ENCODE measurements around the gene FRS2. TPM values are rescaled to one million over a fixed set of nuclear protein-coding genes. Genes with fewer than 3 reads are reported as not detected.

Gene FRS2
- total and polyA plus RNA-seq, 5 donors from 2014 or later = 6.9 to 31.8 (median 10.9) TPM

DNA sequence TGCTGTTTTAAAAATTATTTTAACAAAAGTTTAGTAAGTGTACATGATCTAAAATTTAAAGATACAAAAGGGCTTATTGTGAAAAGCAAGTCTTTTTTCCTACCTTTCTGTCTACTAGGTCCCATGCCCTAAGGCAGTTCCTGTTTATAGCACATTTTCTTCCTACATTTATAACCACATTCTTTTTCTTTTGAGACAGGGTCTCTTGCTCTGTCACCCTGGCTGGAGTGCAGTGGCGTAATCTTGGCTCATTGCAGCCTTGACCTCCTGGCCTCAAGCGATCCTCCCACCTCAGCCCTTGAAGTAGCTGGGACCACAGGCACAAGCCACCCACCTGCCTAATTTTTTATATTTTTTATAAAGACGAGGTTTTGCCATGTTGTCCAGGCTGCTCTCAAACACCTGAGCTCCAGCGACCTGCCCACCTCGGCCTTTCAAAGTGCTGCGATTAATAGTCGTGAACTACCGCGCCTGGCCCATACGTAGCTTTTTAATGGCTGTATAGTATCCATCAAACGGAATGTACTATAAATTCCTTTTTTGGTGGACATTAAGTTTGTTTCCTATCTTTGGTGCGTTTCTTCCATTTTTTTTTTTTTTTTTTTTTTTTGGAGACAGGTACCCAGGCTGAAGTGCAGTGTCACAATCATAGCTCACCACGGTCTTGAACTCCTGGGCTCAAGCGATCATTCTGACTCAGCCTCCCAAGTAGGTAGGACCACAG, 20.9 kb downstream of the FRS2 start:
- no peak for DNase-seq
- Histone ChIP-seq H3K9me3 (ENCODE audit: control insufficient read depth in 2 of 2, low read length in 2 of 2) (peaks cover 0 to 6% of the 10 kb centered on the region in 2 experiments), H3K4me3 (ENCODE audit: low read depth, low read length) (no peak overlapping the region), H3K27me3 (ENCODE audit: control insufficient read depth, insufficient read depth, low read length) (no peaks in the 10 kb centered on the region), H3K4me1 (ENCODE audit: control insufficient read depth, insufficient read depth, low read length, poor library complexity, severe bottlenecking) (no peaks in the 10 kb centered on the region), H3K27ac (ENCODE audit: insufficient read depth, low read length, poor library complexity, severe bottlenecking) (no peak overlapping the region), H3K36me3 (ENCODE audit: control insufficient read depth, insufficient read depth, low read length) (peaks cover 9% of the 10 kb centered on the region)
- H3K9me3 Mint-ChIP-seq = peaks cover 0 to 5% (median 3%) of the 10 kb centered on the region in 7 donors
- no peak overlapping the region for H3K27ac Mint-ChIP-seq
- peaks cover 25% of the 10 kb centered on the region for H3K36me3 Mint-ChIP-seq
- H3K4me3 Mint-ChIP-seq = peak overlapping the region in 1 of 4 donors; percentile 43
- no peak for ATAC-seq (ENCODE audit: low read depth in 2 of 2)
- H3K27me3 Mint-ChIP-seq = no peaks in the 10 kb centered on the region
- H3K4me1 Mint-ChIP-seq = peaks cover 17 to 45% (median 39%) of the 10 kb centered on the region in 4 donors

DNA sequence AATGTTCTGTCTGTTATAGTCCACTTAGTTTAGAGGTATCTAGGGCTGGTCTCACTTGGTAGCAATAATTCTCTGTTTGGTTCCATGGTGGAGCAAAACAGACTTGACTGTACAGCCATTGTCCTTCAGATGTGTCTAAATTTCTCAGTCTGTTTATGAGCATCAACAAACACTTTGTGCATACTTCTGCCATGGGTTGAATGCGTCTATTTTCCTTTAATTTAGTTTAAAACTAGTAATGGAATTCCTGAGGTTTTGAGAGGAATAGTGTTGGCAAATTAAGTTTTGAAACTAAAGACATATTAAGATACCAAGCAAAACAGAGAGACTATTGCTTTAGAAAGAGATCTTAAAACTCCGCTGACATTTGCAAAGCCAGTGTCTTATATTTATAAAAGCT, 22.6 kb downstream of the FRS2 start:
- peaks cover 4% of the 10 kb centered on the region for H3K4me1 ChIP-seq (ENCODE audit: control insufficient read depth, insufficient read depth, low read length, poor library complexity, severe bottlenecking)
- no peak overlapping the region for H3K27ac ChIP-seq (ENCODE audit: insufficient read depth, low read length, poor library complexity, severe bottlenecking)
- H3K4me3 ChIP-seq (ENCODE audit: low read depth, low read length) = no peak overlapping the region
- Mint-ChIP-seq H3K27ac (no peak overlapping the region), H3K9me3 (peaks cover 0 to 2% (median 0%) of the 10 kb centered on the region in 7 donors), H3K4me3 (no peak overlapping the region), H3K36me3 (peaks cover 9% of the 10 kb centered on the region), H3K27me3 (no peaks in the 10 kb centered on the region), H3K4me1 (peaks cover 25 to 49% (median 43%) of the 10 kb centered on the region in 4 donors)
- no peaks in the 10 kb centered on the region for H3K9me3 ChIP-seq (ENCODE audit: control insufficient read depth in 2 of 2, low read length in 2 of 2)
- no peak for DNase-seq
- H3K36me3 ChIP-seq (ENCODE audit: control insufficient read depth, insufficient read depth, low read length) = peaks cover 2% of the 10 kb centered on the region
- no peaks in the 10 kb centered on the region for H3K27me3 ChIP-seq (ENCODE audit: control insufficient read depth, insufficient read depth, low read length)
- no peak for ATAC-seq (ENCODE audit: low read depth in 2 of 2)

DNA sequence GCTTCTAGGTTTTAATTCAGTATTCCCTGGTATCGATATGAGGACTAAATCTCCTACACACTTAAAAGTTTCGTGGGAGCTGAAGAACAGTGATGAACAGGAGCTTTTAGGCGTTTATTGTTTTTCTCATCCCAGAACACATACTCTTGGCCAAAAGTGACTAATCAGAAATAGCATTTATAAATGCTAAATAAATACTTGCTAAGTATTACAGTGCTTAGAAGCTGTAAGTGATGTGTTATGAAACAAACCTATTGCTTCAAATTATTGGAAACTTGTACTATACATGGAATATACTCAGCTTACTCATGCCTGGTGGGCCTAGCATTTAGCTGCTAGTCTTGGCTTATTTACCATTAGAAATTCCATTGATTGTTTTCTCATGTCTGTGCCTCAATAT, 24.9 kb downstream of the FRS2 start:
- Histone ChIP-seq H3K27me3 (ENCODE audit: control insufficient read depth, insufficient read depth, low read length) (no peaks in the 10 kb centered on the region), H3K27ac (ENCODE audit: insufficient read depth, low read length, poor library complexity, severe bottlenecking) (no peak overlapping the region), H3K9me3 (ENCODE audit: control insufficient read depth in 2 of 2, low read length in 2 of 2) (no peaks in the 10 kb centered on the region), H3K36me3 (ENCODE audit: control insufficient read depth, insufficient read depth, low read length) (no peaks in the 10 kb centered on the region), H3K4me1 (ENCODE audit: control insufficient read depth, insufficient read depth, low read length, poor library complexity, severe bottlenecking) (peaks cover 4% of the 10 kb centered on the region), H3K4me3 (ENCODE audit: low read depth, low read length) (no peak overlapping the region)
- no peak for DNase-seq
- H3K4me1 Mint-ChIP-seq = peaks cover 29 to 54% (median 47%) of the 10 kb centered on the region in 4 donors
- no peak overlapping the region for H3K27ac Mint-ChIP-seq
- H3K4me3 Mint-ChIP-seq = no peak overlapping the region
- ATAC-seq (ENCODE audit: low read depth in 2 of 2) = no peak
- H3K9me3 Mint-ChIP-seq = peaks cover 0 to 2% (median 0%) of the 10 kb centered on the region in 7 donors
- H3K36me3 Mint-ChIP-seq = peaks cover 8% of the 10 kb centered on the region
- no peaks in the 10 kb centered on the region for H3K27me3 Mint-ChIP-seq

DNA sequence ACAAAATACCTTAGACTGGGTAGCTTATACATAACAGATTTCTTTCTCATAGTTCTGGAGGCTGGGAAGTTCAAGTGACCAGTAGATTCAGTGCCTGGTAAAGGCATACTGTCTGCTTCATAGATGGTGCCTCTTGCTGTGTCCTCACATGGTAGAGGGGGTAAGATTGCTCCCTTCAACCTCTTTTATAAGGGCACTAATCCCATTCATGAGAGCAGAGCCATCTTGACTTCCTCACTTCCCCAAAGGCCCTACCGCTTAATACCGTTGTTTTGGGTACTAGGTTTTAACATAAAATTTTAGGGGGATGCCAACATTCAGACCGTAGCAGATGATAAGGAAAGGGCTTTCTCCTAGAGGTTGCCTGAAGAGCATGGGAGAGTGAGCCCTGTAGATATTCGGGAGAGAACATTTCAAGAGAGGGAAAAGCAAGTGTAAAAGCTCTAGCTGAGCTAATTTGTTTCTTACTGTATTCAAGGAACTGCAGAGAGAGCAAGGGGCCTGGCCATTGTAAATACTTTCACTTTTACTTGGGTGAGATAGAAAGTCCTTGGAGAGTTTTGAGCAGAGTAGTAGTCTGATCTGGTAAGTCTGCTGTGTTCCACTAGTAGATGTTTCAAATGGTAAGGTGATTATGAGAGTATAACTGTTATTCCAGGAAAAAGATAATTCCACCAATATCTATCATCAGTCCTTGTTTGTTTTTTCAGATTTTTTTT, 27.3 kb downstream of the FRS2 start:
- H3K27ac Mint-ChIP-seq = peak overlapping the region; percentile 29 to 69 (median 65)
- Histone ChIP-seq H3K4me3 (ENCODE audit: low read depth, low read length) (no peak overlapping the region), H3K9me3 (ENCODE audit: control insufficient read depth in 2 of 2, low read length in 2 of 2) (no peaks in the 10 kb centered on the region), H3K27me3 (ENCODE audit: control insufficient read depth, insufficient read depth, low read length) (no peaks in the 10 kb centered on the region), H3K27ac (ENCODE audit: insufficient read depth, low read length, poor library complexity, severe bottlenecking) (no peak overlapping the region), H3K4me1 (ENCODE audit: control insufficient read depth, insufficient read depth, low read length, poor library complexity, severe bottlenecking) (peaks cover 4% of the 10 kb centered on the region), H3K36me3 (ENCODE audit: control insufficient read depth, insufficient read depth, low read length) (no peaks in the 10 kb centered on the region)
- peak overlapping the region in 3 of 4 donors; percentile 11 to 32 (median 27) for H3K4me3 Mint-ChIP-seq
- peaks cover 26 to 59% (median 52%) of the 10 kb centered on the region in 4 donors for H3K4me1 Mint-ChIP-seq
- H3K27me3 Mint-ChIP-seq = no peaks in the 10 kb centered on the region
- H3K36me3 Mint-ChIP-seq = no peaks in the 10 kb centered on the region
- DNase-seq (peak in 1 of 3 donors; percentile 54), ATAC-seq (ENCODE audit: low read depth in 2 of 2) (peak; percentile 65 to 75)
- no peaks in the 10 kb centered on the region for H3K9me3 Mint-ChIP-seq

DNA sequence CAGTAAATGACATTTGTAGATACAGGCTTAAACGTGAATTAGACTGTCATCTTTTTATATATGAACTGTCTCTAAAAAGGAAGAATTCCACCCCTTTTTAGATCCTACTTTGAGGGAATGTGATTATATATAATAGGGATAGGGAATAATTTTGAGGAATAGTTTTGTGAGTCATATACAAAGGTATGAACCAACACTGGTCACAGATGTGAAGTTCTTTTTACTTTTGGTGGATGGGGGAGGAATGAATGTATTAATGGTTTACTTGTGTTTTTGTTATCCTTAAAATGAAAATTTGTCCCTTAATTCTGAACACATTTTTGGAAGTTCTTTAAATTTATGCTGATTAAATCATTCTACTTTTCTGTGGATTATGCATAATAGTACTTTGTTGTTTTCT, 30.4 kb downstream of the FRS2 start:
- DNase-seq (no peak), ATAC-seq (ENCODE audit: low read depth in 2 of 2) (no peak)
- Mint-ChIP-seq H3K4me3 (no peak overlapping the region), H3K4me1 (peaks cover 30 to 68% (median 61%) of the 10 kb centered on the region in 4 donors), H3K27me3 (no peaks in the 10 kb centered on the region), H3K27ac (no peak overlapping the region), H3K9me3 (peaks cover 0 to 2% (median 0%) of the 10 kb centered on the region in 7 donors), H3K36me3 (peaks cover 4% of the 10 kb centered on the region)
- Histone ChIP-seq H3K27me3 (ENCODE audit: control insufficient read depth, insufficient read depth, low read length) (no peaks in the 10 kb centered on the region), H3K36me3 (ENCODE audit: control insufficient read depth, insufficient read depth, low read length) (no peaks in the 10 kb centered on the region), H3K27ac (ENCODE audit: insufficient read depth, low read length, poor library complexity, severe bottlenecking) (no peak overlapping the region), H3K9me3 (ENCODE audit: control insufficient read depth in 2 of 2, low read length in 2 of 2) (no peaks in the 10 kb centered on the region), H3K4me1 (ENCODE audit: control insufficient read depth, insufficient read depth, low read length, poor library complexity, severe bottlenecking) (peaks cover 7% of the 10 kb centered on the region), H3K4me3 (ENCODE audit: low read depth, low read length) (no peak overlapping the region)

DNA sequence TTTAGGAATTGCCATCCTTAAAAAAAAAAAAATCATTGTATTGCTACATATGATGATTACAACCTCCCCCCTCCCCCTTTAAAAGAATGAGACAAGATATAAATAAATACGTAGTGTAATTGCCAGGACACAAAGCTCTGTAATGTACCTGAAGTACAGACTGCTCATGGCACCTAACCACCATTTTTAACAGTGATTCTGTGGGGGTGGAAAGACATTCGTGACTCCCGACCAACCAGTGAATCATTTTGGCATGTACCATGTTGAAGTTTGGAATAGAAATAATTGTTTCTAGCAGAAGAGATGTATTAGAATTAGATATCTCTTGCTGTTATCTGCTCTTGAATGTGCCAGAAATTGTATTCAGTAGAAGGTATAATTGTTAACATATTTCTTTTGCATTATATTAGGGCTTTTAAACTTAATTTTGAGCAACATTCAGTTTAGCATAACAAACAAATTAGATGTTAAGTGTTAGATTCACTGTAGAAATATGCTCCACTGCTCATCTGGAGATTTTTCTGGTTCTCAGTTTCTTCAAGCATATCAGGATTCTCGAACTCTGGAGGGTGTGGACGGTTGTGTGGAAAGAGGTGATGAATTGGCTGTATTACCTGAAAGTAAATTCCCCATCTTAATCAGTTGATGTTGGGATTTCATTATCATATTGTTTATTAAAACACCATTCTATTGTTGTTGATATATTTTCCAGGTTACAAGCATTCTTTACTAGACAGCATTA, 31.1 kb downstream of the FRS2 start:
- H3K27me3 ChIP-seq (ENCODE audit: control insufficient read depth, insufficient read depth, low read length) = no peaks in the 10 kb centered on the region
- no peaks in the 10 kb centered on the region for H3K36me3 ChIP-seq (ENCODE audit: control insufficient read depth, insufficient read depth, low read length)
- no peak overlapping the region for H3K4me3 ChIP-seq (ENCODE audit: low read depth, low read length)
- H3K27ac Mint-ChIP-seq = no peak overlapping the region
- peaks cover 37 to 65% (median 63%) of the 10 kb centered on the region in 4 donors for H3K4me1 Mint-ChIP-seq
- H3K9me3 Mint-ChIP-seq = peaks cover 0 to 2% (median 0%) of the 10 kb centered on the region in 7 donors
- H3K4me3 Mint-ChIP-seq = no peak overlapping the region
- H3K4me1 ChIP-seq (ENCODE audit: control insufficient read depth, insufficient read depth, low read length, poor library complexity, severe bottlenecking) = peaks cover 7% of the 10 kb centered on the region
- ATAC-seq (ENCODE audit: low read depth in 2 of 2) (no peak), DNase-seq (no peak)
- peaks cover 4% of the 10 kb centered on the region for H3K36me3 Mint-ChIP-seq
- no peak overlapping the region for H3K27ac ChIP-seq (ENCODE audit: insufficient read depth, low read length, poor library complexity, severe bottlenecking)
- no peaks in the 10 kb centered on the region for H3K9me3 ChIP-seq (ENCODE audit: control insufficient read depth in 2 of 2, low read length in 2 of 2)
- no peaks in the 10 kb centered on the region for H3K27me3 Mint-ChIP-seq

DNA sequence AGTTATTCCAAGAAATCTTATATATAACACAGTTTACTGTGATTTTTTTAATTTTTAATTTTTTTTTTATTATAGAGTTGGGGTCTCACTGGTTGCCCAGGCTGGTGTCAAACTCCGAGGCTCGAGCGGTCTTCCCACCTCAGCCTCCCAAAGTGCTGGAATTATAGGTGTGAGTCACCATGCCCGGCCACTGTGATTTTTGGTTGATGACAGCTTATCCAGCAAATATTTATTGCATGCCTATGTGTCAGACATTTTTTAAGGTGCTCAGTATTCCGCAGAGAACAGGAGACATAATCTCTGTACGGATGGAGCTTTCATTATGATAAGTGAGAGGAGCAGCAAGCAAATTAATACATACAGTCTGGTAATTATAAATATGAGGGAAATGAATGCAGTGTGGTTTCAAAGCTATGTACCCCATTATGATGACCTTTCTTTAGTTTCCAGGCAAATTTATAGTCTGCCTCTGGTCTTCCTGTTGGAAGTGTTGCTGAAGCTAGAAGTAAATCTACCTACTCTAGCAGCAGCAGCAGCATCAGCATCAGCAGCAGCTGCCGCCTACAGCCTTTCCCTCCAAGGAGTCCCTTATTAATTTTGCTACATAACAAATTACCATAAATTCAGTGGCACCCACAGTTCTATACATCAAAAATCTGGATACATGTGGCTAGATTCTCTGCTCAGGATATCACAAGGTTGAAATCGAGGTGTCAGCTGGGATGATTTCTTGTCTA, 32.3 kb downstream of the FRS2 start:
- Histone ChIP-seq H3K4me3 (ENCODE audit: low read depth, low read length) (no peak overlapping the region), H3K4me1 (ENCODE audit: control insufficient read depth, insufficient read depth, low read length, poor library complexity, severe bottlenecking) (peaks cover 4% of the 10 kb centered on the region), H3K27me3 (ENCODE audit: control insufficient read depth, insufficient read depth, low read length) (no peaks in the 10 kb centered on the region), H3K27ac (ENCODE audit: insufficient read depth, low read length, poor library complexity, severe bottlenecking) (no peak overlapping the region), H3K9me3 (ENCODE audit: control insufficient read depth in 2 of 2, low read length in 2 of 2) (no peaks in the 10 kb centered on the region), H3K36me3 (ENCODE audit: control insufficient read depth, insufficient read depth, low read length) (no peaks in the 10 kb centered on the region)
- Mint-ChIP-seq H3K36me3 (peaks cover 4% of the 10 kb centered on the region), H3K4me3 (no peak overlapping the region), H3K9me3 (peaks cover 0 to 2% (median 0%) of the 10 kb centered on the region in 7 donors), H3K27ac (no peak overlapping the region), H3K27me3 (no peaks in the 10 kb centered on the region), H3K4me1 (peaks cover 32 to 62% (median 58%) of the 10 kb centered on the region in 4 donors)
- DNase-seq (no peak), ATAC-seq (ENCODE audit: low read depth in 2 of 2) (no peak)

Measured in CD4-positive, CD25-positive, alpha-beta regulatory T cell (primary cell).